ENCODE measurements around the gene RMRP.
A peak's percentile ranks its signal among the peaks of the same experiment; 100 is the strongest.

The RMRP gene

DNA sequence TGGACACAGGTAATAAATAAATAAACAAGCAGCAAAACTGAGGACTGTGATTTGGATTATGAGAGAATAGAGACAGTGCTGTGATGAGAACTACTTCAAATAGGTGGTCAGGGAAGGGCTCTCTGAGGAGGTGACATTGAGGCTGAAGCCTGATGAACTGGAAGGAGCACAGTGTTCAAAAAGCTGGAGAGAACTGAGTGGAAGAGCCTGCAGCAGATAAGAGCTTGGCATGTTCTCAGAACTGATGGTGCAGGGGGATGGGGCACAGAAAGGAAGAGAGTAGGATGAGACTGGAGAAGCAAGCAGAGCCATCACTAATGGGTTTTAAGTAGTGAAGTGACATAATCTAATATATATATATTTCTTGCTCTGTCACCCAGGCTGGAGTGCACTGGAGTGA is 43.1 kb upstream of the RMRP start:
- no peak for DNase-seq (ENCODE audit: extremely low read depth, low read depth)
- TF ChIP-seq, protein P1, sequence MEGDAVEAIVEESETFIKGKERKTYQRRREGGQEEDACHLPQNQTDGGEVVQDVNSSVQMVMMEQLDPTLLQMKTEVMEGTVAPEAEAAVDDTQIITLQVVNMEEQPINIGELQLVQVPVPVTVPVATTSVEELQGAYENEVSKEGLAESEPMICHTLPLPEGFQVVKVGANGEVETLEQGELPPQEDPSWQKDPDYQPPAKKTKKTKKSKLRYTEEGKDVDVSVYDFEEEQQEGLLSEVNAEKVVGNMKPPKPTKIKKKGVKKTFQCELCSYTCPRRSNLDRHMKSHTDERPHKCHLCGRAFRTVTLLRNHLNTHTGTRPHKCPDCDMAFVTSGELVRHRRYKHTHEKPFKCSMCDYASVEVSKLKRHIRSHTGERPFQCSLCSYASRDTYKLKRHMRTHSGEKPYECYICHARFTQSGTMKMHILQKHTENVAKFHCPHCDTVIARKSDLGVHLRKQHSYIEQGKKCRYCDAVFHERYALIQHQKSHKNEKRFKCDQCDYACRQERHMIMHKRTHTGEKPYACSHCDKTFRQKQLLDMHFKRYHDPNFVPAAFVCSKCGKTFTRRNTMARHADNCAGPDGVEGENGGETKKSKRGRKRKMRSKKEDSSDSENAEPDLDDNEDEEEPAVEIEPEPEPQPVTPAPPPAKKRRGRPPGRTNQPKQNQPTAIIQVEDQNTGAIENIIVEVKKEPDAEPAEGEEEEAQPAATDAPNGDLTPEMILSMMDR (IDR thresholded peaks at IDR 0.05; ENCODE audit: low read depth, low read length, missing control alignments), result no peak
- H3K4me3 ChIP-seq (replicated peaks; ENCODE audit: low read depth, low read length), result no peak overlapping the region

DNA sequence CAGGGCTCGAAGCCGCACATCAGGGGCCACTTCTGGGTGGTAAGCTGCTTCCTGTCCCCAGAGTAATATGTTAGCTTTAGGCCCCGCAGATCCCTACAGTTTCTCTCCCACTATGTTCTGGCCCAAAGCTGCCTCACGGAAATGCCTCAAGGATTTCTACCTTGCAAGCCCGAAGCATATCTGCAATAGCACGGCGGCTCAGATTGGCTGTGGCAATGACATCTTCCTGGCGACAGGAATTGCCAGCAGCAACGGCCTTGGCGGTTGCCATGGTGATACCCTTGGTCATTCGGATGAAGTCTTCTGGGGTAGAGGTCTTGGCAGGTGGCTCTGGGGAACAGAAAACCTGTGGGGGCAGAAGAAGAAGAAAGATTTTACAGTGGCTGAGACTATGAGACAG is 42.2 kb upstream of the RMRP start:
- TF ChIP-seq, protein P1 (IDR thresholded peaks at IDR 0.05; ENCODE audit: low read depth, low read length, missing control alignments), result no peak
- no peak overlapping the region for H3K4me3 ChIP-seq (replicated peaks; ENCODE audit: low read depth, low read length)
- no peak for DNase-seq (ENCODE audit: extremely low read depth, low read depth)

DNA sequence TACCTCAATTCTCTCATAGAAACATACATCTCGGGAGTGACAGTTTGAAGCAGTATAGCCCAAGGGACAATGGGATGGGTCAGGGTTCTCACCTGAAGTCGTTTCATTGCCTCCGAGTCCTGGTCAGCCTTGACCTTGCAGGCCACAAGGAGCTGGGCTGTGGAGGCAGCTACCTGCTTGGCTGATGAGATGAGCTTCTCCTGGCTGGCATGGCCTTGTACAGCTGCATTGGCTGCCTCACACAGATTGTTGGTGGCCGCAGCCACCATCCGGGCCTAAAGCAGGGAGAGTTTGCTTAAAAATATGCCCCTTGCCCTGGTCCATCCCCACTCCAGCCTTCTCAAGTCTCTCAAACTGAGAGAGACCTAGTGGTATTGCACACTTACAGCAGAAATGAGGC is 40.4 kb upstream of the RMRP start:
- H3K4me3 ChIP-seq (replicated peaks; ENCODE audit: low read depth, low read length), result no peak overlapping the region
- no peak for DNase-seq (ENCODE audit: extremely low read depth, low read depth)
- TF ChIP-seq, protein P1 (IDR thresholded peaks at IDR 0.05; ENCODE audit: low read depth, low read length, missing control alignments), result no peak

- TF ChIP-seq, protein P1 (IDR thresholded peaks at IDR 0.05; ENCODE audit: low read depth, low read length, missing control alignments), result no peak
Observed at GRCh38 chr9:35697486-35697885, 39.7 kb upstream of the RMRP start.

DNA sequence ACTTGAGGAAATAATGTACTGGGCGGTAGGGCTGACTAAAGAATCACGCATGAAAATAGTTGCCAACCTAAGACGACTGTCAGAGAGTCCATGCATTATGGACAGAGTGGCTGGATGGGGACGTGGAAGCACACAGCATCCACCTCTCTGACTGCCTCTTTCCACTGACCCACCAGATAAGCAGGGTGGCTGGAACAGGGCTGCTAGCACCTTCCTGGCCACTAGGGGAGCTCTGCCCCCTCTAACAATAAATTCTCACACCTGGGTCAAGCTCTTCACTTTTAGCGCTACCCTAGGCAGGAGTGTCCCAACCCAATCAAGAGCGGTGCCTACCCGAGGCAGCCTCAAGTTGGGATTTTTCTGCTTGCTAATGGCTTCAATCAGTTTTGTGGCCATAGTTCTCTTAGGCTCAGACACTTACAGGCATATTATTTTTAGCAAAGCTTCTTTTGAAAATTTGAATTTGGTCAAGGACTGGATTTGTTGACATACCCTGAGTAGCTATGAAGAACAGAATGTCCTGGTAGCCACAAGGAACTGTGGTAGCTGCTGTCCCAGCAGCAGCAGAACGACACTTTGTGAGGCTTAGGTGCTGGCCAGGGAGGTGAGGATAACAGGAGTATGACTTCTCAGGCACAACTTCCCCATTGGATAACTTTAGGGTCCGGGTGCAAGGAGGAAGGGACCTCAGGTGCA is 38.8 kb upstream of the RMRP start:
- TF ChIP-seq, protein P1 (IDR thresholded peaks at IDR 0.05; ENCODE audit: low read depth, low read length, missing control alignments), result peak; percentile 91
- no peak for DNase-seq (ENCODE audit: extremely low read depth, low read depth)
- no peak overlapping the region for H3K4me3 ChIP-seq (replicated peaks; ENCODE audit: low read depth, low read length)

More at GRCh38 chr9:35697486-35697885, 39.7 kb upstream of the RMRP start:
- DNase-seq (ENCODE audit: extremely low read depth, low read depth), result no peak
- H3K4me3 ChIP-seq (replicated peaks; ENCODE audit: low read depth, low read length), result no peak overlapping the region

DNA sequence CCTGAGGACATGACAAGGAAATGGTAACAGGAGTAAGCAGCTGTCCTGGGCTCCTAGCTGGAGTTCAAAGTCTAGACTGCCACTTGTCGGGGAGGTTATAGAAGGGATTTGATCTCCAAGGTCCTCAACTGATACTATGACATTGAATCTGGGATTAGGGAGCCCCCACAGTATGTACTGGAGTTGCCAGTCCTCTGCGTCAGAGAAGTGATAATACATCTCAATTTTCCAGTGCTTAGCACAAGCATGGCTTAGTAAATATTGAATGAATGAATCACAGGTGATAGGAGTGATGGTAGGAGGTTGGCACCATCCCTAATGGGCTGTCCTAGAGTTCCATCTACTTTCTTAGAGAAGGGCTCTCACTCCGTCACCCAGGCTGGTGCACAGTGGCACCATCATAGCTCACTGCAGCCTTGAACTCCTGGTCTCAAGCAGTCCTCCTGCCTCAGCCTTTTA is 38.2 kb upstream of the RMRP start:
- DNase-seq (ENCODE audit: extremely low read depth, low read depth), result no peak
- H3K4me3 ChIP-seq (replicated peaks; ENCODE audit: low read depth, low read length), result no peak overlapping the region
- TF ChIP-seq, protein P1 (IDR thresholded peaks at IDR 0.05; ENCODE audit: low read depth, low read length, missing control alignments), result no peak
